Ishikawa (cell line): ENCODE measurements around the gene PORCN.

ENCODE experiments used
- CEBPB ChIP-seq: IDR thresholded peaks from 2 replicates; pipeline ENCODE4 v1.6.1; 2012
- CREB1 ChIP-seq: IDR thresholded peaks from 2 replicates; pipeline ENCODE4 v1.6.1; 2012; ENCODE audit warnings: low read depth
- EGR1 ChIP-seq: IDR thresholded peaks from 2 replicates; pipeline ENCODE4 v1.6.1; 2012
- EP300 ChIP-seq: IDR thresholded peaks from 2 replicates; pipeline ENCODE4 v1.6.1; 2012; ENCODE audit warnings: borderline replicate concordance
- FOXM1 ChIP-seq: IDR thresholded peaks from 2 replicates; pipeline ENCODE4 v1.6.1; 2012; ENCODE audit warnings: low read depth, borderline replicate concordance
- NFIC ChIP-seq: IDR thresholded peaks from 2 replicates; pipeline ENCODE4 v1.6.1; 2012
- RAD21 ChIP-seq: IDR thresholded peaks from 2 replicates; pipeline ENCODE4 v1.6.1; 2012; ENCODE audit warnings: low read depth
- TAF1 ChIP-seq: IDR thresholded peaks from 2 replicates; pipeline ENCODE4 v1.6.1; 2012; ENCODE audit warnings: low read depth, mild to moderate bottlenecking
- TCF12 ChIP-seq: IDR thresholded peaks from 2 replicates; pipeline ENCODE4 v1.6.1; 2012; ENCODE audit warnings: low read depth
- TEAD4 ChIP-seq: IDR thresholded peaks from 2 replicates; pipeline ENCODE4 v1.6.1; 2012
- YY1 ChIP-seq: IDR thresholded peaks from 2 replicates; pipeline ENCODE4 v1.6.1; 2012; ENCODE audit warnings: low read depth
- ZBTB7A ChIP-seq: IDR thresholded peaks from 2 replicates; pipeline ENCODE4 v1.6.1; 2012; ENCODE audit warnings: low read depth
- TF ChIP-seq, protein P1 (sequence below): IDR thresholded peaks from 2 replicates; pipeline ENCODE4 v1.6.1; 2012
- TF ChIP-seq, protein P2 (sequence below): IDR thresholded peaks from 2 replicates; pipeline ENCODE4 v1.6.1; 2012; ENCODE audit warnings: low read depth, mild to moderate bottlenecking
- TF ChIP-seq, protein P3 (sequence below): IDR thresholded peaks from 2 replicates; pipeline ENCODE4 v1.6.1; 2012

Gene PORCN

DNA sequence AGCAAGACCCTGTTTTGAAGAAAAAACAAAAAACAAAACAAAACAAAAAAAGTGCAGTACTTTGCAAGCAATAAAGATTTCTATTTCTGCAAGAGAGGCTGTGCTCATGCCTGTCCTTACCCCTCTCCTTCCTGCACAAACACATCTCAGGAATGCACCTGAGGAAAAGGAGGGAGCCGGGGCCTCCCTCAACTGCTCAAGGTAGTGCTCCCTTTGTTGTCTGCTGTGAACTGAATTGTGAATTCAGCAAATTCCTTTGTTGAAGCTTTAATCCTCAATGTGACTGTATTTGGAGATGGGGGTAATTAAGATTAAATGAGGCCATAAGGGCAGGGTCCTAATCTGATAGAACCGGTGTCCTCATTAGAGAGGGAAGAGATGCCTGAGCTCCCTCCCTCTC, 18.9 kb upstream of the PORCN start:
- no peak for TF ChIP-seq TEAD4
- TF ChIP-seq, protein P1, sequence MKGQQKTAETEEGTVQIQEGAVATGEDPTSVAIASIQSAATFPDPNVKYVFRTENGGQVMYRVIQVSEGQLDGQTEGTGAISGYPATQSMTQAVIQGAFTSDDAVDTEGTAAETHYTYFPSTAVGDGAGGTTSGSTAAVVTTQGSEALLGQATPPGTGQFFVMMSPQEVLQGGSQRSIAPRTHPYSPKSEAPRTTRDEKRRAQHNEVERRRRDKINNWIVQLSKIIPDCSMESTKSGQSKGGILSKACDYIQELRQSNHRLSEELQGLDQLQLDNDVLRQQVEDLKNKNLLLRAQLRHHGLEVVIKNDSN, result no peak
- no peak for TF ChIP-seq EGR1
- TF ChIP-seq FOXM1, result no peak
- no peak for TF ChIP-seq YY1
- no peak for TF ChIP-seq ZBTB7A
- no peak for TF ChIP-seq CEBPB
- TF ChIP-seq TAF1, result no peak

DNA sequence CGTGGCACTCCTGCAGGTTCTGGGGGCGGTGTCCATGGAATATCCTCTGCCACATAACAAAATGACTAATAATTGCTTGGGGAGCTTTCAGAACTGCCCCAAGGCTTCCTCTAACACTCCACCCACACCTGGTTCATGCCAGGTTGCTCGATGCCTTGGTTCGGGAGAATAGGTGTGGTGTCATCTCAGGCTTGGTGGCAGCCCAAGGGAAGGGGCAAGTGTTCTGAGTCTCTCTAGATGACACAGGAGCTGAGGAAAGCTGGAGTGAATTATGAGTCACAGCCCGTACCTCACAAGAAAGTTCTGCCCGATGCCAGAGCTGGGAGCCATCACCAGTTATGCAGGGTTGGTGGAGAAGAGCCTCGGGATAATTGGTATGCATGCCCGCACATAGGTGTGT, 18.1 kb upstream of the PORCN start:
- TF ChIP-seq RAD21 (no peak), YY1 (no peak), EP300 (no peak), NFIC (no peak), TAF1 (no peak), ZBTB7A (no peak), CREB1 (no peak)
- TF ChIP-seq, protein P2, sequence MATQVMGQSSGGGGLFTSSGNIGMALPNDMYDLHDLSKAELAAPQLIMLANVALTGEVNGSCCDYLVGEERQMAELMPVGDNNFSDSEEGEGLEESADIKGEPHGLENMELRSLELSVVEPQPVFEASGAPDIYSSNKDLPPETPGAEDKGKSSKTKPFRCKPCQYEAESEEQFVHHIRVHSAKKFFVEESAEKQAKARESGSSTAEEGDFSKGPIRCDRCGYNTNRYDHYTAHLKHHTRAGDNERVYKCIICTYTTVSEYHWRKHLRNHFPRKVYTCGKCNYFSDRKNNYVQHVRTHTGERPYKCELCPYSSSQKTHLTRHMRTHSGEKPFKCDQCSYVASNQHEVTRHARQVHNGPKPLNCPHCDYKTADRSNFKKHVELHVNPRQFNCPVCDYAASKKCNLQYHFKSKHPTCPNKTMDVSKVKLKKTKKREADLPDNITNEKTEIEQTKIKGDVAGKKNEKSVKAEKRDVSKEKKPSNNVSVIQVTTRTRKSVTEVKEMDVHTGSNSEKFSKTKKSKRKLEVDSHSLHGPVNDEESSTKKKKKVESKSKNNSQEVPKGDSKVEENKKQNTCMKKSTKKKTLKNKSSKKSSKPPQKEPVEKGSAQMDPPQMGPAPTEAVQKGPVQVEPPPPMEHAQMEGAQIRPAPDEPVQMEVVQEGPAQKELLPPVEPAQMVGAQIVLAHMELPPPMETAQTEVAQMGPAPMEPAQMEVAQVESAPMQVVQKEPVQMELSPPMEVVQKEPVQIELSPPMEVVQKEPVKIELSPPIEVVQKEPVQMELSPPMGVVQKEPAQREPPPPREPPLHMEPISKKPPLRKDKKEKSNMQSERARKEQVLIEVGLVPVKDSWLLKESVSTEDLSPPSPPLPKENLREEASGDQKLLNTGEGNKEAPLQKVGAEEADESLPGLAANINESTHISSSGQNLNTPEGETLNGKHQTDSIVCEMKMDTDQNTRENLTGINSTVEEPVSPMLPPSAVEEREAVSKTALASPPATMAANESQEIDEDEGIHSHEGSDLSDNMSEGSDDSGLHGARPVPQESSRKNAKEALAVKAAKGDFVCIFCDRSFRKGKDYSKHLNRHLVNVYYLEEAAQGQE, result no peak
- TF ChIP-seq, protein P3, sequence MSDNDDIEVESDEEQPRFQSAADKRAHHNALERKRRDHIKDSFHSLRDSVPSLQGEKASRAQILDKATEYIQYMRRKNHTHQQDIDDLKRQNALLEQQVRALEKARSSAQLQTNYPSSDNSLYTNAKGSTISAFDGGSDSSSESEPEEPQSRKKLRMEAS, result no peak
- TF ChIP-seq, protein P1, result no peak

DNA sequence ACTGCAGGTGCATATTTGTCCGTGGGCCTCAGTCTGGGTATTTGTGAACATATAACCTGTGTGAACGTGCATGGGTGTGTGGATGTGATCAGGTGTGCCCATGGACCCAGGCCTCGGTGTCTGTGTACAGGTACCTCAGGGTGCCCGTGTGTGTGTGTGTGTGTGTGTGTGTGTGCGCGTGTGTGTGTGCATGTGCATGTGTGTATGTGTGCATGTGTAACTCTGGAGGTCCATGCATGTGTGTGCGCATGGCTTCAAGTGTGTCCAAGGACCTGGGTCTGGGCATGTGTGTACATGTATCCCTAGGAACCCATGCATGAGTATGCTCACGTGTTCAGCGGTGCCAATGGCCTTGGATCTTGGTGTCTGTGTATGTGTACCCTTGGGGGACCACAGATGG, 17.0 kb upstream of the PORCN start:
- TF ChIP-seq TEAD4 (no peak), CEBPB (no peak), FOXM1 (no peak), NFIC (no peak), EGR1 (no peak)
- TF ChIP-seq, protein P2, result no peak

DNA sequence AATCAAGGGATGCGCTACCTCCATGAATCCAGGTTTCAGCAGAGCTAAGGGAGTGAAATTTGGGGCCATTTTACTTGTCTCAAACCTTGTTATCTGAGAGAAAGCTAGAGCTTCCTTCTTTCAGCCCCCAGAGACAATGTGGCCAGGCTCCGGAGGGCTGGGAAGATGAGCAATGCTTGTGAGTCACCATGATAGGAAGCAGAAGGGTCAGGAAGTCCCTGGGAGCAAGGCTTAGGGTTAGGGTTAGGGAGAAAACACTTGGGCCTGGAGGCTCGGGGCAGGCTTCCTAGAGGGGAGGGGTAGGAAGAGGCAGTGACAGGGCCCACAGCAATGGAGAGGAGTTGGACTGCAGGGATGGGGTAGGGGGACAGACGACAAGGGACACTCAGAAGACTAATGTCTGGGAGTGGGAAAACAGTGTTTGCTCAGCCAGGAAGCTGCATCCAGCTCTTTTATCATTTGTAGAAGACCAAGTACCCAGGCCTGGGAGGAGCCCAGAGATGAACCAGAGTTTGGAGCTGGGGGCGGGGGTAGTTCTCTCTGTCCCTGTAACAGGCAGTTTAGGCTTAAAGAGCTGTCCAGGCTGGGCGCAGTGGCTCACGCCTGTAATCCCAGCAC, 16.4 kb upstream of the PORCN start:
- TF ChIP-seq ZBTB7A (no peak), YY1 (no peak), EP300 (no peak), EGR1 (no peak), NFIC (no peak), TCF12 (no peak), CREB1 (no peak), FOXM1 (no peak), TEAD4 (no peak), CEBPB (no peak), TAF1 (no peak), RAD21 (no peak)
- TF ChIP-seq, protein P2, result no peak
- TF ChIP-seq, protein P1, result no peak
- TF ChIP-seq, protein P3, result no peak

DNA sequence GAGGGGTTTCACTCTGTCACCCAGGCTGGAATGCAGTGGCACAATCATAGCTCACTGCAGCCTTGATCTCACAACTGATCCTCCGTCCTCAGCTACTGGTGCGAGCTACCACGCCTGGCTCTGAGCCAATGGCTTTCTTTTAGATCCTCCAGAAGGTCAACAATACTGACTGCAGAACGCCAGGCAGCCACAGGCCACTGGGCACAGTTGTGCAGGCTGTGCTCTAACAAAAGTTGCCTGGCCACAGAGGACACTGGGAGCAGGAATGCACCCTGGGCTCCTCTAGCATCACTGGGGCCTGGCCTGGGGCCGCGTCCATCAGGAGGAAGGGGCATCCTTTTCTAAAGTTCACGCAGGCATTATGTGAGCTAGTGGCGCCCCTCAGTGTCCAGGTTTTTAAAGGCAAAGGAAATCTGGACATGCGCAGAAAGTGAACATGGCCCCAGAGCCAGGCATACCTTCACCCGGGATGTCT, 14.9 kb upstream of the PORCN start:
- TF ChIP-seq NFIC, result peak; percentile 45; the same call in 1 of the 2 replicates
- TF ChIP-seq EGR1, result no peak
- peak; percentile 67 for TF ChIP-seq RAD21
